Stimulated activated CD4-positive, alpha-beta T cell treated with anti-CD3 and anti-CD28 coated beads, Interleukin-12 subunit alpha, Interleukin-12 subunit beta, amount 100 ng/mL, for 24 hours (primary cell): Measurements from ENCODE around the gene GOLGA8A.
"Not testable (repeated sequence)": the region's sequence is repeated elsewhere in the genome, so short reads cannot be mapped to it uniquely, and the experiment has no call there.

Experiments used
- DNase-seq, 2 experiments: peaks; one replicate each; pipeline ENCODE4 v3.0.0-alpha.2; 2020; ENCODE audit warnings: low read depth in 2 of 2

GOLGA8A gene

GRCh38 chr15:34437687-34438086, at the start of gene GOLGA8A:
GOLGA8A (minus strand) TSS chr15:34437808; CDS start chr15:34389691, 48,117 bp downstream.
- peak; percentile 73 to 79 for DNase-seq

DNA sequence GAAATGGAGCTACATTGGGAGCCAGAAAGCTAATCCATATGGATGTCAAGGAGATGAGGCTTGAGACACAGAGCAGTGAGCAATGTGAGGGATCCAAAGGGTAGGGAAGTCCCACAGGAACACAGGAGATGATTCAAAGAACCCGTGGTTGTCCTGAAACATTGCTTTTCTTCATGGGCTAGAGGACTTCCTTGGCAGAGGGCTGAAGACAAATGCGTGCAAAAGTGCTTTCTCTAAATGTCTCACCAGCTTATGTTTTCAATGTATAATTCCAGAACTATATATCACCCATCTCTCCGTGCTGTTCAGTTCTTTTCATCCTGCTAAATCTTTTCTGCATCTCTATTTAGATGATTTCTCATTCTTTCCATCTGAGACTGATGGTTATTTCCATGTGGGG, 46.0 kb upstream of the GOLGA8A start:
- no peak for DNase-seq

GRCh38 chr15:34481370-34481769, 43.8 kb upstream of the GOLGA8A start:
- no peak for DNase-seq

DNA sequence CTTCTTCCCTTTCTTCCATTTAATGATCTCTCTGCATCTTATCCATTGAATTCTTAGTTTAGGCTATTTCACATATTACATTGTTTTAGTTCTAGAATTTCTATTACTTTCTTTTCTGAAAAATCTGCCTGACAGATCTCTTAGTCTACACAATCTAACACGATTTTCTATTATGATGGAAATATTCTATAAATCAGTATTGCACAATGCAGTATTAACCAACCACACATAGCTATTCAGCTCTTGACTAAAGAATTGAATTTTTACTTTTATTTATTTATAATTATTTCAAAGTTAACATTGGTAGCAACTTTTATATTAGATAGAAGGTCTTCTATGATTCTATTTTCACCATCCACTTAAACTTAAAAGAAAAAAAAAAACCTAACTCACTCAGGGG, 36.2 kb upstream of the GOLGA8A start:
- DNase-seq, result no peak

- DNase-seq, result no peak
These were observed 35.3 kb upstream of the GOLGA8A start for GRCh38 chr15:34472947-34473346.

- no peak for DNase-seq
These were observed 33.3 kb upstream of the GOLGA8A start for GRCh38 chr15:34470892-34471291.

DNA sequence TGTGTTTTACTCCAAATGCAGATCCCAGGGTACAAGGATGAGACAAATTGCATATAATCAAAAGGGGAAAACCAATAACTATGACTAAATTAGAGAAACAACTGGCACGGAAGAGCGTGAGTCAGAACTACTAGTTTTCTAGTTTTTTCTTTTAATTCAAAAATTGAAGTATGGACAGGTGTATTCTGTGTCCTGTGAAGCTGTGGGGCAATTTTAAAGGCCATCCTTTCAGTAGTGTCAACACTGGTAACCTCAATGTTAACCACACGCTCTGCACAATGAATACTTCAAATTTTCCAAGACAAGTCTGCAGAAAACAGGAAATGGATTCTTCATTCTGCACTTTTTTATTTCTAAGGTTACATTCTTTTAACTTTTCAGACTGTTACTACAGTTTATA, 32.5 kb upstream of the GOLGA8A start:
- DNase-seq, result no peak

GRCh38 chr15:34461730-34462129, 24.1 kb upstream of the GOLGA8A start:
- no peak for DNase-seq

DNA sequence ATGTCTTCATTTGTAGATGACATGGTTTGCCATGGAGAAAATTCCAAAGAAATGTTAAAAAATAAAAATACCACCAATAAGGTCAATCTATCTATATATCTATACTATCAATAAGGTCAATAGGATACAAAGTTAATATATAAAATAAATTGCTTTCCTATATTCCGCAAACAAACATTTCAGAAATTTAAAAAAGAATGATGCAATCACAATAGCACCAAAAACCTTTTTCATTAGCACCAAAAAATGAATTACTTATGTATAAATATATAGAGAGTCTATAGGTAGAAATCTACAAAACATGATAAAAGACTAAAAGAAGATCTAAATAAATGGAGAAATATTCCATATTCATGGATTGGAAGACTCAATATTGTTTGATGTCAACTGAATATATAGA, 22.8 kb upstream of the GOLGA8A start:
- DNase-seq, result no peak

GRCh38 chr15:34456658-34457057, 19.1 kb upstream of the GOLGA8A start:
- no peak for DNase-seq

- no peak for DNase-seq
These were observed 5.3 kb upstream of the GOLGA8A start for GRCh38 chr15:34442891-34443290.

DNA sequence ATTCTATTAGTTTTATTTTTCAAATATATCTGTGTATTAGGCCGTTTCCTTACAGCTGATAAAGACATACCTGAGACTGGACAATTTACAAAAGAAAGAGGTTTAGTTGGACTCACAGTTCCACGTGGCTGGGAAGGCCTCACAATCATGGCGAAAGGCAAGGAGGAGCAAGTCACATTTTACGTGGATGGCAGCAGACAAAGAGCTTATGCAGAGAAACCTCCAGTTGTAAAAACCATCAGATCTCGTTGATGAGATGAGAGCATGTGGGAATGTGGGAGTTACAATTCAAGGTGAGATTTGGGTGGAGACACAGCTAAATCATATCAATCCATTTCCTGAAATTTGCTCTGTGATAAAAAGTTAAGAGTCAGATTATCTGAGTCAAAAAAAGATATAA, 2.3 kb upstream of the GOLGA8A start:
- DNase-seq, result no peak

GRCh38 chr15:34436956-34437442, 609 bp downstream of the GOLGA8A start:
- DNase-seq, result peak; percentile 21 to 32

DNA sequence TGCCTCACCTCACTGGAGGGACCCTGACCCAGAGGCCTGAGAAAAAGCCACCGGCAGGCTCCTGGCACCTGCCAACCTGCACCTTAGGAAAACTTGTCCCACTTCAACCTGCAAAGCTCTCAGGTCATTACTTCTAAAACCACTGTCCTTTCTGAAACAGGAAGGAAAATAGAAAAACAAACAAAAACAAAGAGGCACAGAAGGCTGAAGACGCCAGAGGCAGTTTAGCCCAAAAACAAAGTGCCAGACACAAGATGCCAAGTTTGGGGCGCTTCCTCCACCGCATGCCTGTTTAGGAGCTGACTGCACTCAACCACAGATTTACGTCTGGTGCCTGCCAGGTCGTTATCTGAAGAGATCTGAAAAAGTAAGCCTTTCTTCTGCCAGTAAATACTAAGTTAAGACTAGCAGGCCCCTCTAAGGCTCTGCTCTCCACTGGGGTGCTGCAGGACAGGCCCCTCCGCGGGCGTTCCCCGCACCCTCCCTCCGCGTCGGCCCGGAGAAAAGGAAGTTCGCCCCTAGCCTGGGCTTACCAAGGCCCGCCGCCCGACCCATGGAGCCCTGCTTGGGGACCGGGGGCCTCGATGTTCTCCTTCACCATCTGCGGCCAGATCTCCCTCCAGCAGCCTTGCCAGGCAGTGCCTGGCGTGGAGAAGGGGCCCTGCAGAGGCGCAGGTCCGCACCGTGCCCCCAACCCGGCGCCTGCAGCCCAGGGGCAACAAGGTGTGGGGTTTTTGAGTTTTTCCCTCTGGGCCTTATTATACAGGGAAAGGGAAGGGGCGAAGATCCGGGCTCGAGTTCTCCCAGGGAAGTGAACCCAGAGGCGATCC, 1.3 kb downstream of the GOLGA8A start:
- DNase-seq, result no peak

DNA sequence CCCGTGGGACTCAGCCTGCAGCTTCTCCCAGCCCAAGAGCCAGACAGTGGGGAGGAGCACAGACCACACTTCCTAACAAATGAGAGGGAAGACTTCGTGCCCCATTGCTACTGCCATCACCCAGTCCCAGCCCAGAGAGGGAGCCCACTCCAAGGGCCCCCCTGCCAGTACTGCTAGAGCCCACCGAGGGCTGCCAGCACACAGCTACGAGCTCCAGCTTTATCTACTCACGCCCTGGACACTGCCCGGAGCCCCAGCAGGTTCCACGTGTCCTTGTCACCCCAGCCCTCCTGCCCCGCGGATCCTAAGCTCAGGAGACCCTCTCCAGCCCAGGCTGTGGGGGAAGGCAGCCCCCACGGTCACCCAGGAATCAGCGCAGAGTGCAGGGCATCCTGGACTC, 1.9 kb downstream of the GOLGA8A start:
- no peak for DNase-seq

DNA sequence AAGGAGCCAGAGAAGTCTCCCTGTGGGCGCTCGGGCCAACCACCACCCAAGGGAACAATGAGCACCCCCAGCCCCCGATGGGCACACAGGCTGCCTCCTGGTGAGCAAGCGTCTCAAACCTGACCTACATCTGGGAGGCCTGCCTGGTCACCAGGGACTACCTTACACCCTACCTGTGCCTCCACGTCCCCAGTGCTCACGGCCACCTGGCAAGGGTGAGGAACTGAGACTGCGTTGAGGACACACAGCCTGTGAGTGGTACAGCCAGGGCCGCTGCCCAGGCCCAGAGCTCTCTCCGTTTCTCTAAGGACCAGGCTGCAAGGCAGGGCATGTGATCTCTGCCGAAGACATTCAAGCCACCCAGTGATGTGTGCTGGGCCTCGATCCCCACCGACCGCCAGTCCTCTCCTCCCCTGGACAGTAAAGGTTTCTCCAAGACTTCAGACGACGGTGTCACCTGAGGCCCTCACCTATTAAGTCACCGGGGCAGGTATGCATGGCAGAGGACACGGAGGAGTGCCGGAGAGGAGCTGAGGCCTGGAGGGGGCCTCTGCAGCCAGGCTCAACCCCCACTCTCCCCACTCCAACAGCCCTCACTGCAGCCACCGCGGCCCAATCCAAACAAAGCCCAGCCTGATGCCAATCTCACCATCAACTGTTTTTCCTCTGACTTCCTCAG, 2.8 kb downstream of the GOLGA8A start:
- no peak for DNase-seq

- DNase-seq, result not testable (repeated sequence)
These were observed 3.5 kb downstream of the GOLGA8A start for GRCh38 chr15:34433956-34434626.

DNA sequence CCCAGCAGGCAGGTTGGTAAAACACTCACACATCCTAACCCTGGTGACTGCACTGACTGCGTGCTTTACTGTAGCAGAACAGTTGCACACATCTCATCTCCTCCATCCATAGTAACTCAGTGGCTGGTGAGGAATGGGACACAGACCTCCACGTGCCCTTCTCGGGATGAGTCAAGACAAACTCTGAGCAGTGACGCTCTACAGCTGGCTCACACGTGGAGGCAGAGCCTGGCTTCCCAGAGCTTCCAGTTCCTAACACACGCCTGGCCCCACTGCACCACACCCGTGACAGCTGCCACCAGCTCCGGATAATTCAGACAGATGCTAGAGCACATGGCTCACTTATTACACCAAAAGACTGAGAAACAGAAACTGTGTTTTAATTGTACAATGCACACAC, 7.0 kb downstream of the GOLGA8A start:
- DNase-seq, result not testable (repeated sequence)

GRCh38 chr15:34423425-34424090, 14.1 kb downstream of the GOLGA8A start:
- not testable (repeated sequence) for DNase-seq

DNA sequence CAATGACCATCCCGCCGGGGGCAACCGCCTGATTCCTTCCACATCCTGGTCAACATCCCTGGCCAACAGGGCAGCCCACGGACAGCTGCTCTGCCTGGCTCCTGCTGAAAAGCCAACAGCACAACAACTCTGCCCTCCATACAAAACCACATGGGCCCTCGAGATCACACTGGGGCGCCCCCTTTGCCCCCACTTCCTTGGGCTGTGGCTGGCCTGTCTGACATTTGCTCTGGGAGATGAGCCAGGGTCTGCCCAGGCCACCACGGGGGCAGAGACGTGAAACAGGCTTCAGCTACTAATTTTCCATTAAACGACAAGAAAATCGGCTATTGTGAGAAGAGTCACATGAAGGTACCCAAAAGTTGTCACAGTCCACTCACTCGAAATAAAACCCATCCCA, 16.7 kb downstream of the GOLGA8A start:
- not testable (repeated sequence) for DNase-seq

DNA sequence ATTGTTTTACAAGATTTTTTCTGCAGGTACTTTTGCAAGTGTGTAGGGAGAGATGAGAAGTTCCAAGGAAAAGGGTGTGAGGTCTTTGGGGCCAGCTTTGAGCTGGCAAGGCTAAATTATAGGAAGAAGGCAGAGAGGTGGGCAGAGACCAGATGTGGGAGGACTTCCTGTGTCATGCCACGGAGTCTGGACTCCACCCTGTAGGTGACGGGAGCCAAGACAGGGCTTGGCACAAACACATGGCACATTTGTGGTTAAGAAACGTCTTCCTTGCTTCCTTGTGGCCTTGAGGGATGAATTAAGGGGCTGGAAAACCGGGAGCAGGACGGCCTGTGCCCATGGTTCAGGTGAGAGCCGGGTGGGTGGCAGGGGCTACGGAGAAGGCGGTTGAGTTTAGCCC, 19.2 kb downstream of the GOLGA8A start:
- not testable (repeated sequence) for DNase-seq

DNA sequence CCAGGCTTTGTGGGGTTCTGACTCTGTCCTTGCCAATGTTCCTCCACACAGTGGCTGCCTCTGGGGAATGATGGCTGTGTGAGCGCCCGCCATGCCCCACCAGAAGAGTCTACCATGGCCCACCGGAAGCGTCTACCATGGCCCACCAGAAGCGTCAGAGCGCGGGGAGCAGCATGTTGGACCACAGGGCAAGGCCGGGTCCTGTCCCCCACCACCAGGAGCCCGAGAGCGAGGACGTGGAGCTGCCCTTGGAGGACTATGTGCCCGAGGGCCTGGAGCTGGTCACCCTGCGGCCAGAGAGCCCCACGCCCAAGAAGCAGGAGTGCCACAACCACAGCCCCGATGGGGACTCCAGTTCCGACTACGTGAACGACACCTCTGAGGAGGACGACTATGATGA, 28.1 kb downstream of the GOLGA8A start:
- not testable (repeated sequence) for DNase-seq
